ENCODE data around the gene BRINP1. TPM values are rescaled to one million over a fixed set of nuclear protein-coding genes. Genes with fewer than 3 reads are reported as not detected.

BRINP1 gene
- total RNA-seq, 1 donor from 2014 or later: 1.5 TPM

- Histone ChIP-seq H3K4me1 (no peaks in the 10 kb centered on the region), H3K36me3 (no peaks in the 10 kb centered on the region), H3K27me3 (ENCODE audit: low read depth) (no peaks in the 10 kb centered on the region), H3K9me3 (no peaks in the 10 kb centered on the region), H3K27ac (no peak overlapping the region), H3K4me3 (no peak overlapping the region)
- ATAC-seq: no peak
- intact Hi-C loops (cut with DNase I): no loop called here
- TF ChIP-seq, protein P1, sequence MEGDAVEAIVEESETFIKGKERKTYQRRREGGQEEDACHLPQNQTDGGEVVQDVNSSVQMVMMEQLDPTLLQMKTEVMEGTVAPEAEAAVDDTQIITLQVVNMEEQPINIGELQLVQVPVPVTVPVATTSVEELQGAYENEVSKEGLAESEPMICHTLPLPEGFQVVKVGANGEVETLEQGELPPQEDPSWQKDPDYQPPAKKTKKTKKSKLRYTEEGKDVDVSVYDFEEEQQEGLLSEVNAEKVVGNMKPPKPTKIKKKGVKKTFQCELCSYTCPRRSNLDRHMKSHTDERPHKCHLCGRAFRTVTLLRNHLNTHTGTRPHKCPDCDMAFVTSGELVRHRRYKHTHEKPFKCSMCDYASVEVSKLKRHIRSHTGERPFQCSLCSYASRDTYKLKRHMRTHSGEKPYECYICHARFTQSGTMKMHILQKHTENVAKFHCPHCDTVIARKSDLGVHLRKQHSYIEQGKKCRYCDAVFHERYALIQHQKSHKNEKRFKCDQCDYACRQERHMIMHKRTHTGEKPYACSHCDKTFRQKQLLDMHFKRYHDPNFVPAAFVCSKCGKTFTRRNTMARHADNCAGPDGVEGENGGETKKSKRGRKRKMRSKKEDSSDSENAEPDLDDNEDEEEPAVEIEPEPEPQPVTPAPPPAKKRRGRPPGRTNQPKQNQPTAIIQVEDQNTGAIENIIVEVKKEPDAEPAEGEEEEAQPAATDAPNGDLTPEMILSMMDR (IDR thresholded peaks at IDR 0.05): no peak
- DNase-seq: no peak
Measured at GRCh38 chr9:119250730-119251129, 118.5 kb downstream of the BRINP1 start.

GRCh38 chr9:119240546-119240945 is 128.7 kb downstream of the BRINP1 start:
- H3K27me3 ChIP-seq (ENCODE audit: low read depth): no peaks in the 10 kb centered on the region
- ATAC-seq (no peak), DNase-seq (no peak)
- no peak overlapping the region for H3K27ac ChIP-seq
- no peaks in the 10 kb centered on the region for H3K9me3 ChIP-seq
- TF ChIP-seq, protein P1 (IDR thresholded peaks at IDR 0.05): no peak
- H3K36me3 ChIP-seq: no peaks in the 10 kb centered on the region
- no peak overlapping the region for H3K4me3 ChIP-seq
- no peaks in the 10 kb centered on the region for H3K4me1 ChIP-seq
- intact Hi-C loops (cut with DNase I): no loop called here

GRCh38 chr9:119234636-119235035 is 134.6 kb downstream of the BRINP1 start:
- Histone ChIP-seq H3K27ac (no peak overlapping the region), H3K9me3 (no peaks in the 10 kb centered on the region), H3K4me3 (no peak overlapping the region), H3K27me3 (ENCODE audit: low read depth) (no peaks in the 10 kb centered on the region), H3K36me3 (no peaks in the 10 kb centered on the region), H3K4me1 (no peaks in the 10 kb centered on the region)
- intact Hi-C loops (cut with DNase I): no loop called here
- TF ChIP-seq, protein P1 (IDR thresholded peaks at IDR 0.05): no peak
- DNase-seq (no peak), ATAC-seq (no peak)

GRCh38 chr9:119227422-119227821 is 141.8 kb downstream of the BRINP1 start:
- DNase-seq (no peak), ATAC-seq (no peak)

DNA sequence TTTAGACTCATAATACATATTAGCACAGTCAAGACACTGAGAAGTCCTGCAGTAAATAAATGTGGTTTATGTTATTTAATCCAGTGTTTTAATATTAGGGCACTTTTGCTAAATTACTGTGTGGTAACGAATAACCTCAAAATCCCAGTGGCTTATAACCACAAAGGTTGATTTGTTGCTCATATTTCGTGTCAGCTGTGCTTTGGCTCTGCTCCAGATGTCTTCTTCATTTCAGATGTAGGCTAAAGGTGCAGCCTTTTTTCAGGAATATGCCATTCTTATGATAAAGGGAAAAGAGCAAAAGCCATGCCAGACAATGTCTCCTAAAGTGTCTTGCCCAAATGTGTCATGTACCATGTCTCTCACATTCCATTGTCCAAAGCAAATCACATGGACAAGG is 144.8 kb downstream of the BRINP1 start:
- H3K9me3 ChIP-seq: no peaks in the 10 kb centered on the region
- H3K36me3 ChIP-seq: no peaks in the 10 kb centered on the region
- intact Hi-C loops (cut with DNase I): no loop called here
- H3K4me1 ChIP-seq: no peaks in the 10 kb centered on the region
- no peak overlapping the region for H3K27ac ChIP-seq
- DNase-seq (no peak), ATAC-seq (no peak)
- no peaks in the 10 kb centered on the region for H3K27me3 ChIP-seq (ENCODE audit: low read depth)
- TF ChIP-seq, protein P1 (IDR thresholded peaks at IDR 0.05): no peak
- no peak overlapping the region for H3K4me3 ChIP-seq

More at GRCh38 chr9:119227422-119227821, 141.8 kb downstream of the BRINP1 start:
- no peak overlapping the region for H3K27ac ChIP-seq
- TF ChIP-seq, protein P1 (IDR thresholded peaks at IDR 0.05): no peak
- no peaks in the 10 kb centered on the region for H3K36me3 ChIP-seq
- intact Hi-C loops (cut with DNase I): no loop called here
- no peaks in the 10 kb centered on the region for H3K27me3 ChIP-seq (ENCODE audit: low read depth)
- H3K4me3 ChIP-seq: no peak overlapping the region
- H3K9me3 ChIP-seq: no peaks in the 10 kb centered on the region
- H3K4me1 ChIP-seq: no peaks in the 10 kb centered on the region

GRCh38 chr9:119221276-119221675 is 148.0 kb downstream of the BRINP1 start:
- DNase-seq (no peak), ATAC-seq (no peak)
- TF ChIP-seq, protein P1 (IDR thresholded peaks at IDR 0.05): no peak
- Histone ChIP-seq H3K36me3 (no peaks in the 10 kb centered on the region), H3K27ac (no peak overlapping the region), H3K4me1 (no peaks in the 10 kb centered on the region), H3K9me3 (no peaks in the 10 kb centered on the region), H3K4me3 (no peak overlapping the region), H3K27me3 (ENCODE audit: low read depth) (no peaks in the 10 kb centered on the region)
- intact Hi-C loops (cut with DNase I): no loop called here
